SIG-M5 treated with dmso at 0.1 percent for 504 hours (cell line): ENCODE data around the gene RNF13.
"Not testable (repeated sequence)": the region's sequence is repeated elsewhere in the genome, so short reads cannot be mapped to it uniquely, and the experiment has no call there.

ENCODE experiments used
- DNase-seq: peaks from one replicate; lab custom pipeline; 2025; ENCODE audit not compliant: unreplicated experiment; lab: John Stamatoyannopoulos, UW

RNF13 gene

DNA sequence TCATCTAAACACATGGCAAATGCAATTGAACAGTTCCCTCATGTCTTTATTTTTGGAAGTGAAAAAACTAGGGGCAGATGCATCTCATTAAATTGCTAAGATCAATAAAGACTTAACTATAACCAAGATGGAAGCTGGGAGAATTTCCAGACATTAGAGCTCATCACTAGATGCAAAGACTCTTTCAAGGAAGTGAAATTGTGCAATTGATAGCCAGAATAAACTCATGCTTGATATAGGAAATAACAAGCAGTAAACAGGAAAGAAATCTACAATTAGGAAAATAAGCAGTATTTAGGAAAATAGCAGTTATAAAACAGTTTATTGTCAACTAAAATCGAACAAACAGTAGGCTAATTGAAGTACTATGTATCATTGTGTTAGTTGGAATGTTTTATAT is 11.8 kb upstream of the RNF13 start:
- DNase-seq = no peak

DNA sequence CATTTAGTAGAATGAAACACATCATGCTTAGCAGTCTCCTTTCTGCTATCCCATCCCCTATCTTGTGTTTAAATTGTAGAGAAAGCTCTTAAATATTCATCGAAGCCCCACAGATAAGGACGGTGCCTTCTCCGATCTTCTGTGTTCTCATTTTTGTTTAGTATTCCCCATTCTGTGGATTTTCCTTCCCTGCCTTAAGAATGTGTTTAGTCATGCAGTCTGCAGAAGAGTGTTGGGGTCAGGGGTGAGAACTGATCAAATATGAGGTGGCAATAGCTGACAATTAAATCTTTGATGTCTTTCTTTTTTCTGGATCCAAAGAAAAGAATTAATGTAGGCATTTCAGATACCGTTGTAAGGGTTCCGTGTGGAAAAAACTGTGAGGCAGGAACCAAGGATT is 11.4 kb upstream of the RNF13 start:
- no peak for DNase-seq

DNA sequence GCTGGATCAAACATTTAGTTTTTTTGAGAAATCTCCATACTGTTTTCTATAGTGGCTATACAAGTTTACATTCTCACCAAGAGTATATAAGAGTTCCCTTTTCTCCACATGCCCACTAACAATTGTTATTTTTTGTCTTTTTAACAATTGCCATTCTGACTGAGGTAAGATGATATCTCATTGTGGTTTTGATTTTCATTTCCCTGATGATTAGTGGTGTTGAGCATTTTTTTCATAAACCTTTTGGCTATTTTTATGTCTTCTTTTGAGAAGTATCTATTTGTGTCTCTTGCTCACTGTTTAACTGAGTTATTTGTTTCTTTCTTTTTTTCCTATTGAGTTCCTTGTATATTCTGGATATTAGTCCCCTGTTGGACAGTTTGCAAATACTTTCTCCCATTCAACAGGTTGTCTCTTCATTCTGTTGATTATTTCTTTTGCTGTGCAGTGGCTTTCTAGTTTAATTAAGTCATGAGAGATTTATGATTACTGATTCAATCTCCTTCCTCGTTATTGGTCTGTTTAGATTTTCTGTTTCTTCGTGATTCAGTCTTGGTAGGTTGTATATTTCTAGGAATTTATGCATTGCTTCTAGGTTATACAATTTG is 6.7 kb upstream of the RNF13 start:
- no peak for DNase-seq

DNA sequence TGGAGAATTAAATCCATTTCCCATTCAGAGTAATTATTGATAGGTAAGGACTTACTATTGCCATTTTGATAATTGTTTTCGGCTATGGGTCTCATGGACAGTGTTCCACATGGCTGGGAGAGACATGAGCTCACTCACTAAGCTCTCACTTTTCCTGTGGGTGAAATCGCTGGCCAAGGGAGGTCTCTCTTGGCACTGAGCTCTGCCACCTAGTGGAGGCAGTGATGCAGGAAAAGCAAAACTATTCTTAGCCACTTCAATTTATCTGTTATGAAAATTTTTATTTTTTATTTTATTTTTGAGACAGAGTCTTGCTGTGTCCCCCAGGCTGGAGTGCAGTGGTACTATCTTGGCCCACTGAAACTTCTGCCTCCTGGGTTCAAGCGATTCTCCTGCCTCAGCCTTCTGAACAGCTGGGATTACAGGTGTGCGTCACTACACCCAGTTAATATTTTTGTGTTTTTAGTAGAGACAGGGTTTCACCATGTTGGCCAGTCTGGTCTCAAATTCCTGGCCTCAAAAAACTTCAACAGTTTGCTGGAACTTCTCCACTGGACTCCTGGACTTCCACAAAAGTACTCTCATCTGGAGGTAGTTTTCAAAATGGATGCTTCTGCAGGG is 4.7 kb upstream of the RNF13 start:
- DNase-seq = peak; percentile 64

DNA sequence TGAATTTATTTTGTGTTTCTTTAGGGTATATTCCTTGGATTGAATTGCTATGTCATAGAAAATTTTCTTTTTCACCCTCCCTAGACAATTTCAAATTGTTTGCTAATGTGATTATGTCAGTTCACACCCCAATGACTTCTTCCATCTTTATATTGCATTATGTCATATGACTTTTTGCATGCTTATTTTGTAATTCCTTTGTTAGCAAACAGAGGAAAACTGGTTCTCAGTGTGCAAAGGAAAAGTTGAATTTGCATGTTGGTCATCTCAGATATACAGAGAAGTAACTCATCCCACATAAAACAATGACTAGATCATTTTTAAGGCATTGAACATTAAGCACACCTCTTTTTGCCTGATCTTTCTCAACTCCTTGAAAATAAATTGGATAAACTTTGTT is 3.3 kb upstream of the RNF13 start:
- DNase-seq = no peak

DNA sequence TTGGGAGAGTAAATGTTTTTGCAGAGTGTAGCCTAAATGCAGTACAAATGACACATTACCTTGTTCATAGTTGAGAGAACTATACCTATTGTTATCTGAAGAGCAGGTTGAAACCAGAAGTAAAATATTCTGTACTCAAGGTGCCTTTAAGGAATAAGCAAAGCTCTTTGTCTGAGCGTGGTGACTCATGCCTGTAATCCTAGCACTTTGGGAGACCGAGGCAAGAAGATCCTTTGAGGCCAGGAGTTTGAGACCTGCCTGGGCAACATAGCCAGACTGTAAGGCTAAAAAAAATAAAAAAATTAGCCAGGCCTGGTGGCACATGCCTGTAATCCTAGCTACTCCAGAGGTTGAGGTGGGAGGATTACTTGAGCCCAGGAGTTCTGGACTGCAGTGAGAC is 2.2 kb upstream of the RNF13 start:
- DNase-seq = no peak

DNA sequence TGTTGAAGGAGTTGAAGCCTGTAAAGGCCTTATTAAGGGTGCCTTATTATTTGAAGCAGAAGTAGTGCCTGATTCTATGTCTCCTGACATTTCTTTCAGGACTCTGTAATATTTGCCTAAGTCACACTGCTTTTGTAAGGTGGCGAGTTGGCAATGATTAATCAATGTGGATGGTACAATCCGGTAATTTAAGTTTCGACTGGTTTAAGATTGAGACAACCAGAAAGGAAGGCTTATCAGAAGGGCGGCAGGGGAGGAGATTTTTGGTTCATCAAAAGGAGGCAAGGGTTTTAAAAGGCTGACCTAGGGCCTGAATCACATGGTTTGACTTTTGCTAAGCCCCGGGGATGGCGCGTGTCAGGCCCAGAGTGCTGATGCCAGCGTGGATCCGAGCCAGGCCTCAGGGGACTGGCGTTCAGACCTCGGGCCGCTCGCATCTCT is 830 bp upstream of the RNF13 start:
- DNase-seq = no peak

DNA sequence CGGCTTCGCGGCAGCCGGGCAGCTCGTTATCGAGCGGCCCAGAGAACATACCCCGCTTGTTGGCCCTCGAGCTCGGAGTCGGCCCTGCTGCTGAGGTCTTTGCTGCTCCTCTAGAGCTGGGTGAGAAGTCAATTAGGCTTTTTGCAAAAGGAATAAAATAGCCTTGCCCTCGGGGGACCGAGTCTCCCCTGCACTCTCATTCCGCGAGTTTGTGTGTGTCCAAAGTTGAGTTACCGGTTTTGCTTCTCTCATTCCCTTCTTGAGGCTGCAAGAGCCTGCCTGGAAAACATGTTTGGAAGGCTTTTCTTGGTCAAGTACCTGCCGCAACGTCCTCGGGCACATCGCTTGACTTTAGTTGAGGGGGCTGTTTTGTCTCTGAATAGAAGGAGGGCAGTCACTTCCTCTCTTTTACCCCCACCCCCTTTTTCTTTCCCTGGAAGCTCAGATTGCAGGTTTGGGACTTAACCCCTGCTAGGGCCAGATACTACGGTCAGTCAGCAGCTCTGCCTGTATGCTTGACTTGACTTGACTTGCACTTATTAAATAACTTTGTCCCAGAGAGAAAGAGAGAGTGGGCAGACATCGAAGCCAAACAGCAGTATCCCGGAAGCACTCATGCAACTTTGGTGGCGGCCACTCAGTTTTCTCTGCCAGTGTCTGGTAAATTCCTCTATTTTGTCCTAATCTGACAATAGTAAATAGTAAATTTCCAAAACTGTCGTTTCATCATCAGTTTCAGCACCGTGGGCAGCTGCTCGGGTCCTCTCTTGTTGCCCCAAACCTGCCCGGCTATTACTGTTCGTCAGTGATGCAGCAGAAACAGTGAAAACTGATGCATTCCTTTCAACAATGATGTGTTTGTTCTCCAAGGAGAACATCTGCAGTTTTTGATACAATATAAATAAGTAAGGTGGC is 609 bp downstream of the RNF13 start:
- DNase-seq = peak; percentile 65

DNA sequence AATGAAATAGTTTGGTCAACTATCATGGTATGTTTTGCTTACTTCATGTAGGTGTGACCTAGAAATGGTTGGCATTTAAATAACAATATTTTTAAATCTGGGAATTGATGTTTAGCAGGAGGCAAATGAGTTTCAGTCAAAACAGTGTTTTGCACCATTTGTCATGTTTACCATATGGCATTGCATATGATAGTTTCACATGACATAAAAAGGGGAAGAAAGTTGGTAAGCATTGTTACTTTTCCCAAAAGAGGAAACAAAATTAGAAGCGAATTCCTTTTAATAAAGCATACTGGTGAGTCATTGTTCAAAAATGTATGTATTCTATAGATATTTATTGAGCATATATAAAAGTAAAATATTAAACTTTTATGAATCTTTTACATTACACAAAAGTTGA is 2.3 kb downstream of the RNF13 start:
- DNase-seq = peak; percentile 69

DNA sequence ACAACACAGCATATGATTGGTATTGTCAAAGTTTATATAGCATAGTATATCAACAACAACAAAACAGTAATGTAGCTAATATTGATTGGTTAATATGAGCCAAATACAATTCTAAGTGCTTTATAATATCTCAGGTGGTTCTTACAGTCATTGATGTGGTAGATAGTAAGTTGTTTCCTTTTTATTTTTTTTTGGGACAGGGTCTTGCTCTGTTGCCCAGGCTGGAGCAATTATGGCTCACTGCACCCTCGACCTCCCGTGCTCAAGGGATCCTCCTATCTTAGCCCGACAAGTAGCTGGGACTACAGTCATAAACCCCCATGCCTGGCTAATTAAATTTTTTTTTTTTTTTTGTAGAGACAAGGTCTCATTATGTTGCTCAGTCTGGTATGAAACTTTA is 2.7 kb downstream of the RNF13 start:
- DNase-seq = no peak

DNA sequence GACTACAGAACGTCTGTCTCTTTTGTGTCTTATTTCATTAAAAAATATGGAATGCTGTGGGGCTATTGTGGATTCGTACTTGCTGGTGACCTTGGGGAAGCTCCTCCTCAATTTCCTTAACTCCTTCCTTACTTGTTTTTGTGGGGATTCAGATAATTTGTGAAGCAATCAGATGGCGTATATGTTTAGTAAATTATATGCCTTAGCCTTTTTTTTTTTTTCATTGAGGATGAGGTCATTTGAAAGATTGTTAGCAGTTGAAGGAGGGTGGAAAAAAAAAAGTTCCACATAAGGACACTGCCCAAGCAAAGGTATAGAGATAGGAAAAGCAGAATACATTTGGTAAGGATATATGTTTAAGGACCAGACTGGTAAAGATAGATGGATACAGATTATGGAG is 3.3 kb downstream of the RNF13 start:
- DNase-seq = no peak

DNA sequence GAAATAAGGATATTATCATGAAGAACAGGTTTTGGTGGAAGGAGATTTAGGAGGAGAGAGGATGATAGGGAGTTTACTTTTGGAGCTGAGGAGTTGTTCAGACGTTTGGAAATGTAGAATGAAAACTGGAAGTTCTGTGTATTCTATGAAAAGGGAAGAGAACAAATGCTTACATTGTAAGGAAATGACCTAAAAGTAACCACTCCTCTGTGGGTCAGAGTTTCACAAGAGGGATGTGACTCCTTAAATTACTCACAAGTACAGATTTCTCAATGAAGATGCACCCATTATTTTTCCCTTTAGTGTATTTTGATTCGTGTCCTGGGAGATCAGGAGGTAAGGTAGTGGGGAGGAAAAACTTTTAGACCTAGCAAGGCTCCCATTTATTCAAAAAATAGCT is 4.0 kb downstream of the RNF13 start:
- DNase-seq = peak; percentile 76

DNA sequence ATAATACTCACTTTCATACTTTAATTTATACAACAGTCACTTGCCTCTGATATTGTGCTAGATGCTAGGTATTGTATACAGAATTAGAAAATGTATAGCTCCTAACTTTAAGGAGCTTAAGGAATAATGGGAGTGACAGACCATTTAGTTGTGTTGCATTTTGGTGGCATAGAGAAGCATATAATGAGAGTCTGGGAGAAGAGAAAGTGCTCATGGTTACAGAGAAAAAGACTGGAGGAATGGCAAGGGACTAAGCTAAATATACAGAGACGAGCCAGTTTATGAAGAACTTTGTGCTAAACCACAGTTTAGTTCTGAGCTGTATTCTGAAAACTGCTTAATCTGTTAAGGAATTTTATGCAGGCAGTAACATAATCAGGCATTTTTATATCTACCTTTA is 6.4 kb downstream of the RNF13 start:
- no peak for DNase-seq

DNA sequence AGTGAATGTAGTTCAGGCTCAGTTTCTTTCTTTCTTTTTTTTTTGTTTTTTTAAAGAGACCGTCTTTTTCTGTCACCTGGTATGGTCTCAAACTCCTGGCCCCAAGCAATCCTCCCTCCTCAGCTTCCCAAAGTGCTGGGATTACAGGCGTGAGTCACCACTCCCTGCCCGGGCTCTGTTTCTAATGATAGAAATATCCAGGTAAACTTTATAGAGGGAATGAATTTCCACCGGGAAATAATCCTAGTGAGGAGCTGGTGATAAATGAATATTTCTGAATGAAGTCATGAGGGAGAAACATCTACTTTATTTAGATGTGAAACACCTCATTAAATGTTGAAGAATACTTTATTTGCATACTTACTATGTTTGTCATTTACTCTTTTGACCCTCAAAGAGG is 7.2 kb downstream of the RNF13 start:
- DNase-seq = no peak

DNA sequence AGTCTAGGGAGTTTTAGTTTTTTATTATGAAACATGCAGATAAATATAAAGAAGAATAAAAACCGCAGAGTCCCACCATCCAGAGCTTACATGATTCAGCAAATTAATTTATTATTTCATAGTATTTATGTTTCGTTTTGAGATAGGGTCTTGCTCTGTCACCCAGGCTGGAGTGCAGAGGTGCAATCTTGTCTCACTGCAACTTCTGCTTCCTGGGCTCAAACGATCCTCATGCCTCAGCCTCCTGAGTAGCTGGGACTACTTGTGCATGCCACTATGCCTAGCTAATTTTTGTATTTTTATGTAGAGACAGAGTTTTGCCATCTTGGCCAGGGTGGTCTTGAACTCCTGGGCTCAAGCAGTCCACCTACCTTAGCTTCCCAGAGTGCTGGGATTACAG is 13.6 kb downstream of the RNF13 start:
- DNase-seq = no peak

DNA sequence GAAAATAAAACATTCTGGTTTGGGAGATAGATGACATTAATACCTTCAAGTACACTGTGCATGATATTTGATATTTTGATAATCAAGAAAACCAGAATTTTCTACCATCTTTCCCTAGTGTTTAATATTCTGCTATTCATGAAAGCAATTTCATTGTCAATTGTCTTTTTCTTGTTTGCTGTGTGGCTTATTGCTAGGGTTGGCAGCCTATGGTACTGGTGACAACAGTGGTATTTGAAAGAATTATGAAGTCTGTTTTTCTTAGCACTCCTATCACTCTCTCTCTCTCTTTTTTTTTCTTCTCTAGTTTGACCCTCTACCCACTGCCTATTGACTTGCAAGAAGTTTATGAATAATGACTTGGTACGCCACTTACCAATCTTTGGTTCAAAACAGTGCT is 15.4 kb downstream of the RNF13 start:
- no peak for DNase-seq

DNA sequence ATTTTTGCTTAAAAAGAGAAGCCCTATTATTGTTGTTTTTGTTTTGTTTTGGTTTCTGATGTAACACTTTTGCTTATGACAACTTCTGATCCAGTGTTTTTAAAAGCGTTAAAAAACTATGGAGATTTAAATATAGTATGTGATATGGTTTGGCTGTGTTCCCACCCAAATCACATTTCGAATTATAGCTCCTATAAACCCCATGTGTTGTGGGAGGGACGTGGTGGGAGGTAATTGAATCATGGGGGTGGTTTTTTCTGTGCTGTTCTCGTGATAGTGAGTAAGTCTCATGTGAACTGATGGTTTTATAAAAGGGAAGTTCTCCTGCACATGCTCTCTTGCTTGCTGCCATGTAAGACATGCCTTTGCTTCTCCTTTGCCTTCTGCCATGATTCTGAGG is 16.6 kb downstream of the RNF13 start:
- not testable (repeated sequence) for DNase-seq

DNA sequence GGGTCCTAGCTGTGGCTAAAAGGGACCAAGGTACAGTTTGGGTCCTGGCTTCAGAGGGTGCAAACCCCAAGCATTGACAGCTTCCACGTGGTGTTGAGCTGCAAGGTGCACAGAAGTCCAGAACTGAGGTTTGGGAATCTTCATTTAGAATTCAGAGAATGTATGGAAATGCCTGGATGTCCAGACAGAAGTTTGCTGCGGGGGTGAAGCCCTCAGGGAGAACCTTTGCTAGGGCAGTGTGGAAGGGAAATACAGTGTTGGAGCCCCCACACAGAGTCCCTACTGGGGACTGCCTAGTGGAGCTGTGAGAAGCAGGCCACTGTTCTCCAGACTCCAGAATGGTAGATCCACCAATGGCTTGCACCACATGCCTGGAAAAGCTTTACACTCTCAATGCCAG is 17.9 kb downstream of the RNF13 start:
- no peak for DNase-seq

DNA sequence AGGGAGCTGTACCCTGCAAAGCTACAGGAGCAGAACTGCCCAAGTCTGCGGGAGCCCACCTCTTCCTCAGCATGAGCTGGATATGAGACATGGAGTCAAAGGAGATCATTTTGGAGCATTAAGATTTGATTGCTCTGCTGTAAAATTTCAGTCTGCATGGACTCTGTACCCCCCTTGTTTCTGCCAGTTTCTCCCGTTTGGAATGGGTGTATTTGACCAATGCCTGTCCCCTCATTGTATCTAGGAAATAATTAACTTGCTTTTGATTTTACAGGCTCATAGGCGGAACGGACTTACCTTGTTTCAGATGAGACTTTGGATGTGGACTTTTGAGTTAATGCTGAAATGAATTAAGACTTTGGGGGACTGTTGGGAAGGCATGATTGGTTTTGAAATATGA is 18.3 kb downstream of the RNF13 start:
- no peak for DNase-seq

DNA sequence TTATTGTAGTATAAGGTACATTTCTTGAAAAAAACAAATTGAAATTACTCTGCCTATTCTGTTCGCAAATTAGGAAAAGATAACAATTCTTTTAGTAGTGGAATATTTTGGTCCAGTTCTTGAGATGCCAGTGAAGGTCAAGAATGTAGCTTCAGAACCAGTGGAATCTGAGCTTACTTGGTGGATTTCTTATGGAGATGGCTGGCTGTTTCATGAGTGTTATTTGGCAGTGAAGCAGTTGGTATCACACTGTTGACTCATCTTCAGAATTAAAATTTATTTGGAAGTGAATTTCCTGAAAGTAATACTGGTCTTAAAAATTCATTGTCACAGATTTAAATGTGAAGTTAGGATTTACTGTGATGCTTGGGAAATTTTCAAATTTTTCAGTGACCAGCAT is 19.1 kb downstream of the RNF13 start:
- no peak for DNase-seq

DNA sequence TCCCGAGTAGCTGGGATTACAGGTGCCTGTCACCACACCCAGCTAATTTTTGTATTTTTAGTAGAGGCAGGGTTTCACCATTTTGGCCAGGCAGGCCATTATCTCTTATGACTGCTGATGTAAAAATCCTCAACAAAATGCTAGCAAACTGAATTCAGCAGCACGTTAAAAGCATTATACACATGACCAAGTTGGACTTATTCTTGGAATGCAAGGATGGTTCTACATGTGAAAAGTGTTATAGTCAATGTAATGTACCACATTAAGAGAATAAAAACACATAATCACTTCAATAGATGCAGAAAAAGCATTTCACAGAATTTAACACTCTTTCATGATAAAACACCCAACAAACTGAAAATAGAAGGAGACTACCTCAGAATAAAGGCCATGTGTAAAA is 20.2 kb downstream of the RNF13 start:
- DNase-seq = no peak

DNA sequence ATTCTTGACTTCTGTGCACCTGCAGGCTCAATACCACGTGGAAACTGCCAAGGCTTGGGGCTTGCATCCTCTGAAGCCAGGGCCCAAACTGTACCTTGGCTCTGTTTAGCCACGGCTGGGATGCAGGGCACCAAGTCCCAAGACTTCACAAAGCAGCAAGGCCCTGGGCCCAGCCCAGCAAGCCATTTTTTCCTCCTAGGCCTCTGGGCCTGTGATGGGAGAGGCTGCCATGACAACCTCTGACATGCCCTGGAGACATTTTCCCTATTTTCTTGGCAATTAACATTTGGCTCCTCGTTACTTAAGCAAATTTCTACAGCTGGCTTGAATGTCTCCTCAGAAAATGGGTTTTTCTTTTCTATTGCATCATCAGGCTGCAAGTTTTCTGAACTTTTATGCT is 25.5 kb downstream of the RNF13 start:
- not testable (repeated sequence) for DNase-seq
